Lower lobe of right lung (tissue), 2 donors: ENCODE data around the gene OR5M10. TPM values are rescaled to one million over a fixed set of nuclear protein-coding genes. Genes with fewer than 3 reads are reported as not detected.

Source experiments
- ATAC-seq, 2 donors: fragments of 200-7000 bp; cut with Tn5 transposase; one replicate each; pipeline ENCODE4 v1.9.1; 2020 to 2022; ENCODE audit warnings: mild to moderate bottlenecking in 2 of 2, moderate library complexity in 2 of 2
- DNase-seq: peaks from one replicate; pipeline ENCODE4 v3.0.0-alpha.2; 2020
- H3K27ac ChIP-seq: fragments of 200-600 bp; one replicate; pipeline ENCODE4 v1.8.0; 2022
- H3K27me3 ChIP-seq: fragments of 200-600 bp; one replicate; pipeline ENCODE4 v1.8.0; 2022; ENCODE audit warnings: low read depth
- H3K36me3 ChIP-seq: fragments of 200-600 bp; one replicate; pipeline ENCODE4 v1.8.0; 2022; ENCODE audit warnings: mild to moderate bottlenecking
- H3K4me1 ChIP-seq: fragments of 200-600 bp; one replicate; pipeline ENCODE4 v1.8.0; 2022
- H3K4me3 ChIP-seq: fragments of 200-600 bp; one replicate; pipeline ENCODE4 v1.8.0; 2022; ENCODE audit warnings: mild to moderate bottlenecking
- H3K9me3 ChIP-seq: fragments of 200-600 bp; one replicate; pipeline ENCODE4 v1.8.0; 2022
- CTCF ChIP-seq: fragments of 200-600 bp; IDR thresholded peaks from one replicate; pipeline ENCODE4 v1.8.0; 2022; ENCODE audit warnings: antibody characterized with exemption, mild to moderate bottlenecking
- intact Hi-C: fragments of 100-400 bp; cut with DNase I; formaldehyde crosslinking; loops from one replicate; pipeline ENCODE4 v1.11.0; 2022
- total RNA-seq: library from RNA; stranded (reverse); fragmentation: NEBNext Ultra II Directional; extraction: Animal tissue kit (Norgen Biotek cat#: 25700); gene quantifications from one replicate; pipeline ENCODE4 v1.2.1, GENCODE V29; 2021
- donor health status: DM: no; HTN: yes; CAD: no; lungs with severe emphysema.

OR5M10 gene
- total RNA-seq, 1 donor from 2014 or later = not detected

GRCh38 chr11:56545531-56545930 lies 32.0 kb downstream of the OR5M10 start:
- H3K9me3 ChIP-seq = no peaks in the 10 kb centered on the region
- H3K36me3 ChIP-seq = no peaks in the 10 kb centered on the region
- DNase-seq (no peak), ATAC-seq (no peak)
- no peak overlapping the region for H3K27ac ChIP-seq
- intact Hi-C loops = no loop called here
- H3K4me3 ChIP-seq = no peak overlapping the region
- H3K27me3 ChIP-seq = no peaks in the 10 kb centered on the region
- TF ChIP-seq CTCF = no peak
- H3K4me1 ChIP-seq = no peaks in the 10 kb centered on the region

- H3K4me1 ChIP-seq = no peaks in the 10 kb centered on the region
- ATAC-seq = no peak
- intact Hi-C loops = no loop called here
- H3K27ac ChIP-seq = no peak overlapping the region
- no peak for TF ChIP-seq CTCF
- no peak for DNase-seq
- no peaks in the 10 kb centered on the region for H3K36me3 ChIP-seq
- no peaks in the 10 kb centered on the region for H3K27me3 ChIP-seq
- H3K9me3 ChIP-seq = no peaks in the 10 kb centered on the region
- H3K4me3 ChIP-seq = no peak overlapping the region
These were observed 33.8 kb downstream of the OR5M10 start for GRCh38 chr11:56543739-56544138.

- H3K27me3 ChIP-seq = no peaks in the 10 kb centered on the region
- no peak for ATAC-seq
- no peak for DNase-seq
- H3K9me3 ChIP-seq = no peaks in the 10 kb centered on the region
- TF ChIP-seq CTCF = no peak
- H3K4me3 ChIP-seq = no peak within 1 kb of the TSS
- intact Hi-C loops = no loop called here
- H3K27ac ChIP-seq = no peak within 1 kb of the TSS
- H3K4me1 ChIP-seq = no peaks in the 10 kb centered on the region
- no peaks in the 10 kb centered on the region for H3K36me3 ChIP-seq
These were observed 34.4 kb downstream of the OR5M10 start, which contains the start of gene OR5M11 for GRCh38 chr11:56543157-56543556. TSS of gene OR5M11 (minus strand) at chr11:56543257. CDS start at chr11:56543257, 0 bp downstream.

- H3K27me3 ChIP-seq = no peaks in the 10 kb centered on the region
- H3K9me3 ChIP-seq = no peaks in the 10 kb centered on the region
- intact Hi-C loops = no loop called here
- no peak for ATAC-seq
- no peak for DNase-seq
- no peaks in the 10 kb centered on the region for H3K4me1 ChIP-seq
- H3K27ac ChIP-seq = no peak overlapping the region
- no peaks in the 10 kb centered on the region for H3K36me3 ChIP-seq
- no peak for TF ChIP-seq CTCF
- no peak overlapping the region for H3K4me3 ChIP-seq
These were observed 44.3 kb downstream of the OR5M10 start for GRCh38 chr11:56533054-56533740.

- no peaks in the 10 kb centered on the region for H3K36me3 ChIP-seq
- H3K9me3 ChIP-seq = no peaks in the 10 kb centered on the region
- H3K4me3 ChIP-seq = no peak overlapping the region
- intact Hi-C loops = no loop called here
- no peaks in the 10 kb centered on the region for H3K4me1 ChIP-seq
- H3K27ac ChIP-seq = no peak overlapping the region
- DNase-seq (no peak), ATAC-seq (no peak)
- TF ChIP-seq CTCF = no peak
- H3K27me3 ChIP-seq = no peaks in the 10 kb centered on the region
These were observed 45.7 kb downstream of the OR5M10 start for GRCh38 chr11:56531856-56532255.

Other genes starting within 250 kb of the OR5M10 start
- gene OR8K1, start 231.7 kb downstream of the OR5M10 start, total RNA-seq = not detected
- gene OR8J1, start 223.4 kb downstream of the OR5M10 start, total RNA-seq = not detected
- gene OR8U1, start 202.1 kb downstream of the OR5M10 start, total RNA-seq = not detected
- not detected for gene OR5AL1, start 165.0 kb downstream of the OR5M10 start, total RNA-seq
- not detected for gene OR5M3, start 104.4 kb downstream of the OR5M10 start, total RNA-seq
- gene OR5M8, start 86.4 kb downstream of the OR5M10 start, total RNA-seq = not detected
- not detected for gene OR5M11, start 34.5 kb downstream of the OR5M10 start, total RNA-seq
- gene OR5M1, start 37.2 kb upstream of the OR5M10 start, total RNA-seq = not detected
- gene OR5AP2, start 64.7 kb upstream of the OR5M10 start, total RNA-seq = not detected
- not detected for gene OR5AR1, start 86.0 kb upstream of the OR5M10 start, total RNA-seq
- gene OR9G1, start 121.4 kb upstream of the OR5M10 start, total RNA-seq = not detected
- not detected for gene OR9G4, start 171.0 kb upstream of the OR5M10 start, total RNA-seq